Natural killer cell (primary cell): Measurements from ENCODE around the gene PDILT. TPM values are rescaled to one million over a fixed set of nuclear protein-coding genes. Genes with fewer than 3 reads are reported as not detected.

Experiments
- ATAC-seq, 3 donors: fragments of 150-1000 bp in 2 of 3; fragments of 200-7000 bp in 1 of 3; cut with Tn5 transposase; 1 replicate in 1 of 3; 2 replicates in 2 of 3; pipeline ENCODE4 v1.10.0; 2021; ENCODE audit warnings: mild to moderate bottlenecking in 2 of 3, moderate library complexity in 2 of 3
- DNase-seq, 2 donors: peaks; one replicate each; pipeline versions ENCODE4 v3.0.0 to v3.0.0-alpha.2; 2013 to 2021; ENCODE audit warnings: mixed read lengths in 1 of 2
- H3K27ac ChIP-seq: one replicate; pipeline ENCODE4 v1.5.1; 2013; ENCODE audit warnings: mild to moderate bottlenecking, low read length
- H3K27me3 ChIP-seq: one replicate; pipeline ENCODE4 v1.6.1; 2013; ENCODE audit warnings: low read length; ENCODE audit not compliant: control insufficient read depth, insufficient read depth
- H3K36me3 ChIP-seq: one replicate; pipeline ENCODE4 v1.6.1; 2013; ENCODE audit warnings: low read length; ENCODE audit not compliant: control insufficient read depth, insufficient read depth
- H3K4me1 ChIP-seq: one replicate; pipeline ENCODE4 v1.6.1; 2013; ENCODE audit warnings: low read length; ENCODE audit not compliant: control insufficient read depth, insufficient read depth
- H3K4me3 ChIP-seq: one replicate; pipeline ENCODE4 v1.5.1; 2013; ENCODE audit warnings: low read length
- H3K9me3 ChIP-seq: one replicate; pipeline ENCODE4 v1.6.1; 2013; ENCODE audit warnings: low read length; ENCODE audit not compliant: control insufficient read depth, insufficient read depth
- H3K27ac Mint-ChIP-seq, 2 donors: one replicate each; pipeline ENCODE4 v1.8.0; 2022; ENCODE audit warnings: mild to moderate bottlenecking in 2 of 2, mixed read lengths in 2 of 2, moderate library complexity in 1 of 2
- H3K27me3 Mint-ChIP-seq, 2 donors: one replicate each; pipeline ENCODE4 v1.8.0; 2022; ENCODE audit warnings: low read depth in 2 of 2, mixed read lengths in 2 of 2
- H3K36me3 Mint-ChIP-seq: one replicate; pipeline ENCODE4 v1.8.0; 2022; ENCODE audit warnings: mixed read lengths
- H3K4me1 Mint-ChIP-seq, 2 donors: one replicate each; pipeline ENCODE4 v1.8.0; 2022; ENCODE audit warnings: mixed read lengths in 2 of 2
- H3K4me3 Mint-ChIP-seq: one replicate; pipeline ENCODE4 v1.8.0; 2022; ENCODE audit warnings: mild to moderate bottlenecking, moderate library complexity, mixed read lengths
- H3K9me3 Mint-ChIP-seq, 2 donors: one replicate each; pipeline ENCODE4 v1.8.0; 2022; ENCODE audit warnings: mixed read lengths in 2 of 2
- CTCF ChIP-seq: fragments of 200-600 bp; IDR thresholded peaks from one replicate; pipeline ENCODE4 v1.8.0; 2022; ENCODE audit warnings: antibody characterized with exemption
- WGBS: methylation state at CpG from one replicate; pipeline ENCODE4 v1.1.7; 2013; ENCODE audit warnings: missing lambda C conversion rate; ENCODE audit not compliant: insufficient coverage; 5-methylcytosine and 5-hydroxymethylcytosine counted together
- intact Hi-C: fragments of 100-400 bp; cut with micrococcal nuclease; formaldehyde crosslinking; loops from one replicate; pipeline ENCODE4 v1.14.2; 2022
- total RNA-seq, 4 donors: library from RNA; stranded (reverse); fragments of 120-200 nt in 1 of 4; gene quantifications; one replicate each; pipeline versions ENCODE4 v1.2.3 to v1.2.4, GENCODE V29; 2013 to 2022

Gene PDILT
- total RNA-seq, 3 donors from 2014 or later (not counting 1 experiment from before 2014, with no cell fraction given), result not detected

- DNase-seq, result no peak
- no peaks in the 10 kb centered on the region for H3K27me3 Mint-ChIP-seq
- Histone ChIP-seq H3K4me1 (no peaks in the 10 kb centered on the region), H3K27ac (no peak overlapping the region), H3K27me3 (no peaks in the 10 kb centered on the region), H3K4me3 (no peak overlapping the region), H3K36me3 (no peaks in the 10 kb centered on the region), H3K9me3 (no peaks in the 10 kb centered on the region)
- H3K4me3 Mint-ChIP-seq, result no peak overlapping the region
- no peaks in the 10 kb centered on the region for H3K9me3 Mint-ChIP-seq
- WGBS, result 80% methylated on average over 1 of the region's 2 CpGs
- no peak for ATAC-seq
- TF ChIP-seq CTCF, result no peak
- no peak overlapping the region for H3K27ac Mint-ChIP-seq
- no peaks in the 10 kb centered on the region for H3K4me1 Mint-ChIP-seq
- H3K36me3 Mint-ChIP-seq, result no peaks in the 10 kb centered on the region
- intact Hi-C loops, result no loop called here
Observed at GRCh38 chr16:20401066-20401465, 3.5 kb downstream of the PDILT start.

GRCh38 chr16:20399185-20399584 is 5.4 kb downstream of the PDILT start:
- Mint-ChIP-seq H3K27me3 (no peaks in the 10 kb centered on the region), H3K9me3 (no peaks in the 10 kb centered on the region), H3K27ac (no peak overlapping the region), H3K4me1 (no peaks in the 10 kb centered on the region), H3K4me3 (no peak overlapping the region), H3K36me3 (no peaks in the 10 kb centered on the region)
- DNase-seq (no peak), ATAC-seq (no peak)
- no peaks in the 10 kb centered on the region for H3K36me3 ChIP-seq
- H3K4me3 ChIP-seq, result no peak overlapping the region
- no peaks in the 10 kb centered on the region for H3K27me3 ChIP-seq
- H3K4me1 ChIP-seq, result no peaks in the 10 kb centered on the region
- intact Hi-C loops, result no loop called here
- no peak for TF ChIP-seq CTCF
- H3K27ac ChIP-seq, result no peak overlapping the region
- WGBS, result 64% methylated on average over 7 of the region's 7 CpGs
- no peaks in the 10 kb centered on the region for H3K9me3 ChIP-seq

- H3K36me3 Mint-ChIP-seq, result no peaks in the 10 kb centered on the region
- DNase-seq (no peak), ATAC-seq (no peak)
- Histone ChIP-seq H3K9me3 (no peaks in the 10 kb centered on the region), H3K4me1 (no peaks in the 10 kb centered on the region), H3K36me3 (no peaks in the 10 kb centered on the region), H3K27ac (no peak overlapping the region), H3K4me3 (no peak overlapping the region), H3K27me3 (no peaks in the 10 kb centered on the region)
- no peaks in the 10 kb centered on the region for H3K27me3 Mint-ChIP-seq
- no peak overlapping the region for H3K4me3 Mint-ChIP-seq
- no peaks in the 10 kb centered on the region for H3K4me1 Mint-ChIP-seq
- 89% methylated on average over 3 of the region's 3 CpGs for WGBS
- intact Hi-C loops, result no loop called here
- no peaks in the 10 kb centered on the region for H3K9me3 Mint-ChIP-seq
- H3K27ac Mint-ChIP-seq, result no peak overlapping the region
- TF ChIP-seq CTCF, result no peak
Observed at GRCh38 chr16:20398603-20399002, 5.9 kb downstream of the PDILT start.

GRCh38 chr16:20397468-20398074 is 7.0 kb downstream of the PDILT start:
- Histone ChIP-seq H3K27me3 (no peaks in the 10 kb centered on the region), H3K27ac (no peak overlapping the region), H3K9me3 (no peaks in the 10 kb centered on the region), H3K4me3 (no peak overlapping the region), H3K36me3 (no peaks in the 10 kb centered on the region), H3K4me1 (no peaks in the 10 kb centered on the region)
- Mint-ChIP-seq H3K27ac (no peak overlapping the region), H3K9me3 (no peaks in the 10 kb centered on the region), H3K36me3 (no peaks in the 10 kb centered on the region), H3K4me3 (no peak overlapping the region), H3K27me3 (no peaks in the 10 kb centered on the region), H3K4me1 (no peaks in the 10 kb centered on the region)
- intact Hi-C loops, result no loop called here
- ATAC-seq (no peak), DNase-seq (no peak)
- WGBS, result 81% methylated on average over 7 of the region's 7 CpGs
- no peak for TF ChIP-seq CTCF
